Measurements from ENCODE around the gene KHDRBS2. TPM values are rescaled to one million over a fixed set of nuclear protein-coding genes. Genes with fewer than 3 reads are reported as not detected.

KHDRBS2 gene
- total RNA-seq, 2 experiments from 2014 or later, result not detected

- Mint-ChIP-seq H3K27me3 (no peaks in the 10 kb centered on the region), H3K4me1 (ENCODE audit: low read depth) (no peaks in the 10 kb centered on the region), H3K9me3 (peaks cover 9% of the 10 kb centered on the region), H3K36me3 (ENCODE audit: low read depth) (no peaks in the 10 kb centered on the region), H3K4me3 (no peak overlapping the region), H3K27ac (no peak overlapping the region)
- Histone ChIP-seq H3K9me3 (ENCODE audit: control insufficient read depth in 1 of 2, insufficient read depth in 1 of 2, low read length in 2 of 2) (peaks cover 0 to 12% of the 10 kb centered on the region in 2 experiments), H3K36me3 (ENCODE audit: insufficient read depth, low read length) (no peaks in the 10 kb centered on the region), H3K4me1 (ENCODE audit: insufficient read depth, low read length) (no peaks in the 10 kb centered on the region), H3K27me3 (ENCODE audit: control insufficient read depth in 1 of 2, insufficient read depth in 2 of 2, low read length in 2 of 2) (no peaks in the 10 kb centered on the region), H3K27ac (ENCODE audit: low read depth in 1 of 2, low read length in 2 of 2) (no peak overlapping the region), H3K4me3 (ENCODE audit: low read length) (no peak overlapping the region)
- DNase-seq (no peak), ATAC-seq (ENCODE audit: poor library complexity) (no peak)
- no peak for TF ChIP-seq CTCF (IDR thresholded peaks at IDR 0.05)
- POLR2A ChIA-PET, result no interaction called here
- CTCF ChIA-PET, result no interaction called here
- intact Hi-C loops (cut with DNase I, micrococcal nuclease), result no loop called here
Observed at GRCh38 chr6:62013719-62014118, 272.3 kb downstream of the KHDRBS2 start.

- ChIA-PET CTCF (no interaction called here), POLR2A (no interaction called here)
- H3K36me3 ChIP-seq (ENCODE audit: insufficient read depth, low read length), result no peaks in the 10 kb centered on the region
- H3K9me3 ChIP-seq (ENCODE audit: control insufficient read depth in 1 of 2, insufficient read depth in 1 of 2, low read length in 2 of 2), result peaks cover 0 to 7% of the 10 kb centered on the region in 2 experiments
- intact Hi-C loops (cut with DNase I, micrococcal nuclease), result no loop called here
- no peak overlapping the region for H3K27ac ChIP-seq (ENCODE audit: low read depth in 1 of 2, low read length in 2 of 2)
- H3K4me3 ChIP-seq (ENCODE audit: low read length), result no peak overlapping the region
- TF ChIP-seq CTCF (IDR thresholded peaks at IDR 0.05), result no peak
- Mint-ChIP-seq H3K27me3 (no peaks in the 10 kb centered on the region), H3K4me3 (no peak overlapping the region), H3K9me3 (peaks cover 12% of the 10 kb centered on the region), H3K36me3 (ENCODE audit: low read depth) (no peaks in the 10 kb centered on the region), H3K4me1 (ENCODE audit: low read depth) (no peaks in the 10 kb centered on the region), H3K27ac (no peak overlapping the region)
- no peaks in the 10 kb centered on the region for H3K4me1 ChIP-seq (ENCODE audit: insufficient read depth, low read length)
- no peaks in the 10 kb centered on the region for H3K27me3 ChIP-seq (ENCODE audit: control insufficient read depth in 1 of 2, insufficient read depth in 2 of 2, low read length in 2 of 2)
- no peak for ATAC-seq (ENCODE audit: poor library complexity)
- DNase-seq, result no peak
Observed at GRCh38 chr6:62009445-62009844, 276.6 kb downstream of the KHDRBS2 start.

- ChIA-PET CTCF (no interaction called here), POLR2A (no interaction called here)
- intact Hi-C loops (cut with DNase I, micrococcal nuclease), result no loop called here
- Histone ChIP-seq H3K4me3 (ENCODE audit: low read length) (no peak overlapping the region), H3K27me3 (ENCODE audit: control insufficient read depth in 1 of 2, insufficient read depth in 2 of 2, low read length in 2 of 2) (no peaks in the 10 kb centered on the region), H3K9me3 (ENCODE audit: control insufficient read depth in 1 of 2, insufficient read depth in 1 of 2, low read length in 2 of 2) (no peaks in the 10 kb centered on the region), H3K36me3 (ENCODE audit: insufficient read depth, low read length) (no peaks in the 10 kb centered on the region), H3K27ac (ENCODE audit: low read depth in 1 of 2, low read length in 2 of 2) (no peak overlapping the region), H3K4me1 (ENCODE audit: insufficient read depth, low read length) (no peaks in the 10 kb centered on the region)
- Mint-ChIP-seq H3K4me1 (ENCODE audit: low read depth) (no peaks in the 10 kb centered on the region), H3K4me3 (no peak overlapping the region), H3K9me3 (peaks cover 8% of the 10 kb centered on the region), H3K27ac (no peak overlapping the region), H3K27me3 (no peaks in the 10 kb centered on the region), H3K36me3 (ENCODE audit: low read depth) (no peaks in the 10 kb centered on the region)
- no peak for TF ChIP-seq CTCF (IDR thresholded peaks at IDR 0.05)
- ATAC-seq (ENCODE audit: poor library complexity) (no peak), DNase-seq (no peak)
Observed at GRCh38 chr6:61989616-61990015, 296.4 kb downstream of the KHDRBS2 start.
